Pancreas (tissue), 10 donors: ENCODE data around the gene KDM4E. TPM values are rescaled to one million over a fixed set of nuclear protein-coding genes. Genes with fewer than 3 reads are reported as not detected.

ENCODE experiments used
- ATAC-seq, 4 donors: fragments of 200-7000 bp; cut with Tn5 transposase; one replicate each; pipeline versions ENCODE4 v1.8.0 to v1.9.1; 2020; ENCODE audit warnings: mild to moderate bottlenecking in 4 of 4, moderate library complexity in 4 of 4
- DNase-seq, 6 donors: peaks; one replicate each; pipeline ENCODE4 v3.0.0-alpha.2; 2020
- FAIRE-seq: peaks from 2 replicates; lab custom pipeline; 2012; peaks lifted over from hg19 to GRCh38; lab: Jason Lieb, UNC
- H3K27ac ChIP-seq, 4 donors: fragments of 200-600 bp; sonication (generic); 1 replicate in 3 of 4; 2 replicates in 1 of 4; pipeline versions ENCODE4 v1.5.0 to v1.8.0; 2020
- H3K27me3 ChIP-seq, 4 donors: fragments of 200-600 bp; one replicate each; pipeline ENCODE4 v1.8.0; 2021
- H3K36me3 ChIP-seq, 3 donors: fragments of 200-600 bp; sonication (generic) in 1 of 3; one replicate each; pipeline versions ENCODE4 v1.5.0 to v1.8.0; 2020 to 2021
- H3K4me1 ChIP-seq, 3 donors: fragments of 200-600 bp; one replicate each; pipeline ENCODE4 v1.8.0; 2021
- H3K4me3 ChIP-seq, 4 donors: fragments of 200-600 bp; sonication (generic) in 2 of 4; one replicate each; pipeline versions ENCODE4 v1.5.0 to v1.8.0; 2020 to 2021
- H3K9me3 ChIP-seq, 4 donors: fragments of 200-600 bp; one replicate each; pipeline ENCODE4 v1.8.0; 2021
- WGBS, 2 donors: extraction: QIAGEN DNeasy Blood & Tissue Kit; methylation state at CpG; one replicate each; pipeline ENCODE4 v1.1.7; 2013; 5-methylcytosine and 5-hydroxymethylcytosine counted together
- intact Hi-C, 3 donors: fragments of 100-400 bp; cut with DNase I; formaldehyde crosslinking; loops; one replicate each; pipeline versions ENCODE4 v1.11.1 to v1.14.2; 2022
- polyA plus RNA-seq, 2 donors: library from polyadenylated mRNA; stranded (reverse); fragments of 200-250 nt; gene quantifications; one replicate each; pipeline ENCODE4 v1.2.3, GENCODE V29; 2013
- total RNA-seq, 6 donors: library from RNA; stranded (reverse); fragmentation: NEBNext Ultra II Directional in 4 of 6; extraction: Animal tissue kit (Norgen Biotek cat#: 25700) in 4 of 6; gene quantifications; one replicate each; pipeline versions ENCODE4 v1.2.1 to v1.2.4, GENCODE V29; 2021 to 2023
- TF ChIP-seq, protein P1 (sequence below), 4 donors: fragments of 200-600 bp; sonication (generic) in 3 of 4; IDR thresholded peaks; one replicate each; pipeline versions ENCODE4 v1.5.0 to v1.8.0; 2021; ENCODE audit warnings: antibody characterized with exemption in 4 of 4
- donor health status: healthy with polysubstance abuse.
- donor health status: DM: no; HTN: no; CAD: no; lungs with moderate emphysema.
- donor health status: DM: no; HTN: no; CAD: no.
- donor health status: control.
- donor health status: control.
- donor health status: Bipolar disorder and iron deficiency.
- donor health status: DM: yes; HTN: yes; CAD: no.
- donor health status: DM: no; HTN: no; CAD: no.
- donor health status: DM: no; HTN: no; CAD: no.
- donor health status: DM: yes; HTN: yes; CAD: no.

The KDM4E gene
- total and polyA plus RNA-seq, 8 donors = not detected

DNA sequence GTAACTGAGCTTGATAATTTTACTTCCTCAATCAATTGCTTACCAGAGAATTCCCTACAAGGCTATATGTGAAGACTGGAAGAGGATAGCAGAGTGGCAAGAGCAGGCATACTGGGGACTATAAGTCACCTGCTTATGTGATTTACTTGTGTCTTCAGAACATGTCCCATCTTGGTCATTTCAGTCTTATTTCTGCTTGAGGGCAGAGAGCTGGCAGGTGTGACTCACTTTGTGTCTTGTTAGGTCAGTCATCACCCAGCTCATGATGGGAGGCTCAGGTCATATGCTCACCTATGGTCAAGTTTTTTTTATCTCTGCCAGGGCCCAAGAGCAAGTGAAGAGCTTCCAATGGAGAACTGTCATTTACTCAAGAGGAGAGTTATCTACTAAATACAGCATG, 47.9 kb downstream of the KDM4E start:
- ATAC-seq (no peak), FAIRE-seq (no peak), DNase-seq (no peak)
- intact Hi-C loops = no loop called here
- Histone ChIP-seq H3K4me3 (no peak overlapping the region), H3K36me3 (no peaks in the 10 kb centered on the region), H3K27ac (no peak overlapping the region), H3K9me3 (no peaks in the 10 kb centered on the region), H3K27me3 (no peaks in the 10 kb centered on the region), H3K4me1 (peaks cover 23 to 29% (median 28%) of the 10 kb centered on the region in 3 donors)
- TF ChIP-seq, protein P1, sequence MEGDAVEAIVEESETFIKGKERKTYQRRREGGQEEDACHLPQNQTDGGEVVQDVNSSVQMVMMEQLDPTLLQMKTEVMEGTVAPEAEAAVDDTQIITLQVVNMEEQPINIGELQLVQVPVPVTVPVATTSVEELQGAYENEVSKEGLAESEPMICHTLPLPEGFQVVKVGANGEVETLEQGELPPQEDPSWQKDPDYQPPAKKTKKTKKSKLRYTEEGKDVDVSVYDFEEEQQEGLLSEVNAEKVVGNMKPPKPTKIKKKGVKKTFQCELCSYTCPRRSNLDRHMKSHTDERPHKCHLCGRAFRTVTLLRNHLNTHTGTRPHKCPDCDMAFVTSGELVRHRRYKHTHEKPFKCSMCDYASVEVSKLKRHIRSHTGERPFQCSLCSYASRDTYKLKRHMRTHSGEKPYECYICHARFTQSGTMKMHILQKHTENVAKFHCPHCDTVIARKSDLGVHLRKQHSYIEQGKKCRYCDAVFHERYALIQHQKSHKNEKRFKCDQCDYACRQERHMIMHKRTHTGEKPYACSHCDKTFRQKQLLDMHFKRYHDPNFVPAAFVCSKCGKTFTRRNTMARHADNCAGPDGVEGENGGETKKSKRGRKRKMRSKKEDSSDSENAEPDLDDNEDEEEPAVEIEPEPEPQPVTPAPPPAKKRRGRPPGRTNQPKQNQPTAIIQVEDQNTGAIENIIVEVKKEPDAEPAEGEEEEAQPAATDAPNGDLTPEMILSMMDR (IDR thresholded peaks at IDR 0.05) = no peak

DNA sequence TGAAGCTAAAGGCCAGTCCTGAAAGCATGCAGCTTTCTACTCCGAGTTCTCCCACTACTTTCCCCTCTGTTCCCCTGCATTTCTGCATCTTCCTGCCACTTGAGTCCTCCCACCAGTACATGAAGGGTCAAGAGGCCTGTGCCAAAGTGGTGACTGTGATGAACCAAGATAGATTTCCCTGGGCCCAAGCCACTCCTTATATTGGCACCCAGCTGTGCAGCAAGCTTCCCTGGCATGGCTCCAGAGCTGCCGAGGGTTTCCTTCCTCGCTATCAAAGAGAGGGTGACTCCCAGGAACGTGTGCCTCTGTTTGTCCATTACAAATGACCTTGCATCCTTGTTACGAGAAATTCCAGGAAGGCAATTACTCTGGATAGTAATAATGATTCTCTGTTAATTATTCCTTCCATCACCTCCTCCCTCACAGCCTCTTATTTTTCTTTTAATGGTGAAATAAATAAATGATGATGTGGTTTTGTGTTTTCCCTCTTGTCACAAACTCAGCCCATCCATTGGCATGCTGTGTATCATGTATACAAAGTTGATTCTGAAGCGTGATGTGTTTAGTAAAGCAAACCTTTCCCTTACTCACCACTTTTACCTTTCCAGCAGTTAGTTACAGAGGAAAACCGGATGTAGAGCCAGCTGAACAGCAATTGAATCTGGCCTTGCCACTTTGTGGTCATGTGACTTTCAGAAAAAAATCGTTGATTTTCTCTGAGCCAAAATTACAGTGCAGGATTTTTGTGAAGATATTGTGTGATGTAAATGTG, 49.9 kb downstream of the KDM4E start:
- Histone ChIP-seq H3K36me3 (no peaks in the 10 kb centered on the region), H3K9me3 (no peaks in the 10 kb centered on the region), H3K4me3 (no peak overlapping the region), H3K27me3 (no peaks in the 10 kb centered on the region), H3K4me1 (peaks cover 13 to 18% (median 15%) of the 10 kb centered on the region in 3 donors), H3K27ac (peak overlapping the region in 2 of 4 donors; percentile 6 to 23)
- DNase-seq = peak in 5 of 6 donors; percentile 34 to 79 (median 65)
- peak; percentile 67 to 72 (median 68) for ATAC-seq
- 18% methylated on average over 8 of the region's 8 CpGs for WGBS, 2 donors
- no peak for FAIRE-seq
- intact Hi-C loops = no loop called here
- TF ChIP-seq, protein P1 (IDR thresholded peaks at IDR 0.05) = no peak

DNA sequence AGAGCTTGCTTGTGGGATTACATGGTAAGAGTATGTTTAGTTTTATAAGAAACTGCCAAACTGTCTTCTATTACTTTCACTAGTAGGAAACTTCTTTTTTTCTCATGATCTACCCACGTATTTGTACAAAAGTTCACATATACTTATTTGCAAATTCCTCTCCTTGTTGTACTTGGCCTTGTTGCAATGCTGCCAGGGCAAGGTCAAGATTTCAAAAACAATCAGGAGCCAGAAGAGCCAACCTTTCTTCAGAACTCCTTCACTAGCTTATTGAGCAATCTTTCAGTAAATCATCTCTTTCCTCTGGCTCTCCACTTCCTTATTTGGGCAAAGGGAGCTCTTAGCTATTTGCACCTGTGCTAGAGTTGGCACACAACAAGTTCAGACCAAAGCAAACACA, 51.4 kb downstream of the KDM4E start:
- Histone ChIP-seq H3K36me3 (no peaks in the 10 kb centered on the region), H3K27ac (peak overlapping the region in 1 of 4 donors; percentile 40), H3K9me3 (no peaks in the 10 kb centered on the region), H3K4me1 (peaks cover 13 to 18% (median 15%) of the 10 kb centered on the region in 3 donors), H3K4me3 (no peak overlapping the region), H3K27me3 (no peaks in the 10 kb centered on the region)
- WGBS, 2 donors = 5 to 8% methylated on average over 1 of the region's 1 CpG
- FAIRE-seq (no peak), ATAC-seq (peak; percentile 51 to 84 (median 82)), DNase-seq (peak in 1 of 6 donors; percentile 23)
- TF ChIP-seq, protein P1 (IDR thresholded peaks at IDR 0.05) = no peak
- intact Hi-C loops = no loop called here

DNA sequence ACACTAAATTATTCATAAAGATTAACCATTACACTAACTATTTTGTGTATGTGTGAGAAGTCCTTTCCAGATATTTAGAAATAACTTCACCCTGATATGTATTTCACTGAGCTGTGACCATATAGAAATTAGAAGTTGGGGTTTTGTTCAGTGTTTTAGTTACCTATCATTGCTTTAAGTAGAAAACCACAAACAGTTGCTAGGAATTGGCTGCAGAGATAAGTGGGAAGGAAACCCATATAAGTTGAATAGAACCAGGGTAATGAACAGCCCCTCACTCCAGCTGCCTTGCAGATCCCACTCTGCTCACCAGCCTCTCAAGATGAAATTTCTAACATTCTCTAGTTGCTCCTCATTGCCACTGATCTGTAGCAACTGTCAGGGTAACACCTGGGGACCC, 51.9 kb downstream of the KDM4E start:
- peak overlapping the region in 1 of 4 donors; percentile 40 for H3K27ac ChIP-seq
- H3K27me3 ChIP-seq = no peaks in the 10 kb centered on the region
- TF ChIP-seq, protein P1 (IDR thresholded peaks at IDR 0.05) = no peak
- H3K4me3 ChIP-seq = no peak overlapping the region
- intact Hi-C loops = no loop called here
- no peaks in the 10 kb centered on the region for H3K9me3 ChIP-seq
- ATAC-seq (no peak), FAIRE-seq (no peak), DNase-seq (no peak)
- H3K36me3 ChIP-seq = no peaks in the 10 kb centered on the region
- peaks cover 13 to 18% (median 15%) of the 10 kb centered on the region in 3 donors for H3K4me1 ChIP-seq

Other genes starting within 250 kb of the KDM4E start
- gene CWC15, start 51.7 kb upstream of the KDM4E start, total RNA-seq = 10 to 100 TPM; 21.2 to 34.1 (median 27.3) TPM
- gene CWC15, start 51.7 kb upstream of the KDM4E start, polyA plus RNA-seq = 10 to 100 TPM; 52.5 to 53.5 TPM
- under 1 TPM; 0.14 to 0.49 (median 0.28) TPM for gene KDM4D, start 51.5 kb upstream of the KDM4E start, total RNA-seq
- gene KDM4D, start 51.5 kb upstream of the KDM4E start, polyA plus RNA-seq = under 1 TPM; 0.15 to 0.33 TPM
- not detected for gene KDM4F, start 24.2 kb downstream of the KDM4E start, total RNA-seq
- gene KDM4F, start 24.2 kb downstream of the KDM4E start, polyA plus RNA-seq = not detected
- gene SRSF8, start 41.7 kb downstream of the KDM4E start, total RNA-seq = 10 to 100 TPM; 17.3 to 30.3 (median 25.0) TPM
- gene SRSF8, start 41.7 kb downstream of the KDM4E start, polyA plus RNA-seq = 10 to 100 TPM; 28.5 to 35.9 TPM
- gene ENDOD1, start 64.6 kb downstream of the KDM4E start, total RNA-seq = 1 to 10 TPM; 3.3 to 8.9 (median 5.1) TPM
- gene ENDOD1, start 64.6 kb downstream of the KDM4E start, polyA plus RNA-seq = 1 to 10 TPM; 2.0 to 5.8 TPM
- 10 to 100 TPM in 3 of 6 donors, 1 to 10 TPM in 3; 3.3 to 26.8 (median 10.3) TPM for gene SESN3, start 205.9 kb downstream of the KDM4E start, total RNA-seq
- gene SESN3, start 205.9 kb downstream of the KDM4E start, polyA plus RNA-seq = 1 to 10 TPM; 1.6 to 3.4 TPM